OCI-LY3 (cell line): ENCODE measurements around the gene PRKCQ.

Experiments used
- EZH2phosphoT487 ChIP-seq: fragments of 200-600 bp; shearing (Covaris generic); IDR thresholded peaks from 2 replicates; pipeline ENCODE4 v1.6.1; 2018; ENCODE audit warnings: antibody characterized with exemption, mixed run types, low read depth
- TF ChIP-seq, protein P1 (sequence below): fragments of 200-600, 300-600 bp; sonication (generic); IDR thresholded peaks from 2 replicates; pipeline ENCODE4 v1.5.1; 2014; ENCODE audit warnings: antibody characterized with exemption, low read length, low read depth

DNA sequence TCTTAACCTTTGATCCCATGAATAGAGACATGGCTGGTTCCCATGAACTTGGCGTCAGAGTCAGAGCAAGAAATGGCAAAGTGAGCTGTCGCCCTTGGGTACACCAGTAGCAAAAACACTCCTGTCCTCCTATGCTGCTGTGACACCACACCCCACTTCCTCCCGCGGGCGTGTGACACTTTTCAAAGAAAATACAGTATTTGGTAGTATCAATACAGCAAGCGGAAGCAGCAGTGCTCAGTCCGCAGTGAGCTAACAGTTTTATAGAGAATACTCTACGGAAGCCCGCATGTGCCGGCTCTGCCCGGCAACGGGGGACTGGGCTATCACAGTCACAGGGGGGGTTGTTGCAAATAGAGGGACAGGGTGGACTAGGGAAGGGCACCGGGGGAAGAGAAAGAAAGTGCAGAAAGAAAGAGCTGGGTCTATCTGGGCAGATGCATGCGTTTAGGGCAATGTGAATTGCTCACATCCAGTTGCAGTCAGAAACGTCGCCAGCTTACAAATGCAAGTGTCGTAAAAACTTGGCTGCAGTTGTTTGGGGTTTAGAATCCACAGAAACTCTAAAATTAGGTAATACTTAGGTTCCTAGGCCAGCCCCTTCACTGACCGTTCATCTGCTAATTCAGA is 49.8 kb downstream of the PRKCQ start:
- TF ChIP-seq, protein P1, sequence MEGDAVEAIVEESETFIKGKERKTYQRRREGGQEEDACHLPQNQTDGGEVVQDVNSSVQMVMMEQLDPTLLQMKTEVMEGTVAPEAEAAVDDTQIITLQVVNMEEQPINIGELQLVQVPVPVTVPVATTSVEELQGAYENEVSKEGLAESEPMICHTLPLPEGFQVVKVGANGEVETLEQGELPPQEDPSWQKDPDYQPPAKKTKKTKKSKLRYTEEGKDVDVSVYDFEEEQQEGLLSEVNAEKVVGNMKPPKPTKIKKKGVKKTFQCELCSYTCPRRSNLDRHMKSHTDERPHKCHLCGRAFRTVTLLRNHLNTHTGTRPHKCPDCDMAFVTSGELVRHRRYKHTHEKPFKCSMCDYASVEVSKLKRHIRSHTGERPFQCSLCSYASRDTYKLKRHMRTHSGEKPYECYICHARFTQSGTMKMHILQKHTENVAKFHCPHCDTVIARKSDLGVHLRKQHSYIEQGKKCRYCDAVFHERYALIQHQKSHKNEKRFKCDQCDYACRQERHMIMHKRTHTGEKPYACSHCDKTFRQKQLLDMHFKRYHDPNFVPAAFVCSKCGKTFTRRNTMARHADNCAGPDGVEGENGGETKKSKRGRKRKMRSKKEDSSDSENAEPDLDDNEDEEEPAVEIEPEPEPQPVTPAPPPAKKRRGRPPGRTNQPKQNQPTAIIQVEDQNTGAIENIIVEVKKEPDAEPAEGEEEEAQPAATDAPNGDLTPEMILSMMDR, result no peak
- TF ChIP-seq EZH2phosphoT487, result no peak
